Measurements from ENCODE around the gene RDH5.

DNA sequence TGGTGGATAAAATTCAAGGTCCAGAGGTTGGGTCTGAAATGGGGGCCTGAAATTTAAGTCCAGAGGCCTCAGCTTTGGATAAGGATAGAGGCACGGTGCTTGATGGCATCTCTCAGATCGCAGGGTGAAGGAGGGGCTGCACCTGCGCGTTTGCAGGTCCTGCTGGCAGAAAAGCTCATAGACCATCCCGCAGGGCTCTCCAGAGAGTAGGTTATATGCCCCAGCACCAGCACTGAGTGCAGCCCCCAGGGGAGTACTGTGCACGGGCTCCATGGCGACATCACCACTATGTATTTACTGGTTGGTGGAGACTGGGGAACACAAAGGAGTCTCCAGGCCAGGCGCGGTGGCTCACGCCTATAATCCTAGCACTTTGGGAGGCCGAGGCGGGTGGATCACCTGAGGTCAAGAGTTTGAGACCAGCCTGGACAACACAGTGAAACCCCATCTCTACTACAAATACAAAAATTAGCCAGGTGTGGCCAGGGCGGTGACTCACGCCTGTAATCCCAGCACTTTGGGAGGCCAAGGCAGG is 12.9 kb downstream of the RDH5 start:
- TF ChIP-seq, protein P1, sequence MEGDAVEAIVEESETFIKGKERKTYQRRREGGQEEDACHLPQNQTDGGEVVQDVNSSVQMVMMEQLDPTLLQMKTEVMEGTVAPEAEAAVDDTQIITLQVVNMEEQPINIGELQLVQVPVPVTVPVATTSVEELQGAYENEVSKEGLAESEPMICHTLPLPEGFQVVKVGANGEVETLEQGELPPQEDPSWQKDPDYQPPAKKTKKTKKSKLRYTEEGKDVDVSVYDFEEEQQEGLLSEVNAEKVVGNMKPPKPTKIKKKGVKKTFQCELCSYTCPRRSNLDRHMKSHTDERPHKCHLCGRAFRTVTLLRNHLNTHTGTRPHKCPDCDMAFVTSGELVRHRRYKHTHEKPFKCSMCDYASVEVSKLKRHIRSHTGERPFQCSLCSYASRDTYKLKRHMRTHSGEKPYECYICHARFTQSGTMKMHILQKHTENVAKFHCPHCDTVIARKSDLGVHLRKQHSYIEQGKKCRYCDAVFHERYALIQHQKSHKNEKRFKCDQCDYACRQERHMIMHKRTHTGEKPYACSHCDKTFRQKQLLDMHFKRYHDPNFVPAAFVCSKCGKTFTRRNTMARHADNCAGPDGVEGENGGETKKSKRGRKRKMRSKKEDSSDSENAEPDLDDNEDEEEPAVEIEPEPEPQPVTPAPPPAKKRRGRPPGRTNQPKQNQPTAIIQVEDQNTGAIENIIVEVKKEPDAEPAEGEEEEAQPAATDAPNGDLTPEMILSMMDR (conservative IDR thresholded peaks at IDR 0.05; ENCODE audit: low read depth, low read length), result no peak
- TF ChIP-seq MAFK (IDR thresholded peaks at IDR 0.05; ENCODE audit: low read depth, low read length), result no peak
- TF ChIP-seq USF2 (IDR thresholded peaks at IDR 0.05; ENCODE audit: low read depth, low read length), result no peak
- TF ChIP-seq POLR2A (IDR thresholded peaks at IDR 0.05; ENCODE audit: low read depth, low read length), result no peak
- no peak for TF ChIP-seq RAD21 (IDR thresholded peaks at IDR 0.05; ENCODE audit: low read length)
